ENCODE results near the gene NHLRC2.
"Not testable (repeated sequence)": the region's sequence is repeated elsewhere in the genome, so short reads cannot be mapped to it uniquely, and the experiment has no call there.

NHLRC2 gene

DNA sequence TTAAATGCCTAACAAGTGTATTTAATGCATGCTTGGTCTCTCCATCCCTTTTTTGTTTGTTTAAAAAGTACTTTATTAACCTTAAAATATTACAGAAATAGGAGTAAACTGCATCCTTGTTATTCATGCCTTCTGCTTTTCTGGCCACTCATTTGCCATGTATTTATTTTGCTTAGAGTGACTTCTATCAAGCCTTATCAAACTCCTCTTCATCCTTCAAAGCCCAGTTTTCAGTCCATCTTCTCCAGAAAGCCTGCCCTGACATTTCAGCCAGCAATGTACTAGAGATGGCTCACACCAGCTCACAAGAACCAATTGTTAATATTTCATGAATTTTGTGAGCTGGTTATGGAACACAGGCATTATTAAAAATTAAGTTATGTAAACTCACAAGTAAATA is 82.8 kb downstream of the NHLRC2 start:
- DNase-seq (ENCODE audit: low read depth in 2 of 3, low spot score in 2 of 3): no peak

DNA sequence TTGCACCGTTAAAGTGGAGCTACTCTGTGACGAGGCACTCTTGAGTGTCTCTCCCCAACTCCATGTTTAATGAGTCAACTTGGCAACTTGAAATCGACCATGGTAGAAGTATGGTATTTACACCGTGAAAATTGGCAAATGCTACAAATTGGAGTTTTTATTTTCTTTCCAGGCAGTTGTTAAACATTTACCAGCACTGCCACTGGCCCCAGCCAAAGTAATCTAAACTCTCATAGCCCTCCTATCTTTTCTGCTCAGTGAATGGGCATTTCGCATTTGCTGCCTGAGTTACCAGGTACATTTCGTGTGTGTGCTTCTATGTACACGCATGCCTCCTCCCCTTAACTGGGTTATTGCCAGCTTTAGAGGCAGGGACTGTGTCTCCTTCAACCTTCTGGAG is 83.3 kb downstream of the NHLRC2 start:
- no peak for DNase-seq (ENCODE audit: low read depth in 2 of 3, low spot score in 2 of 3)

DNA sequence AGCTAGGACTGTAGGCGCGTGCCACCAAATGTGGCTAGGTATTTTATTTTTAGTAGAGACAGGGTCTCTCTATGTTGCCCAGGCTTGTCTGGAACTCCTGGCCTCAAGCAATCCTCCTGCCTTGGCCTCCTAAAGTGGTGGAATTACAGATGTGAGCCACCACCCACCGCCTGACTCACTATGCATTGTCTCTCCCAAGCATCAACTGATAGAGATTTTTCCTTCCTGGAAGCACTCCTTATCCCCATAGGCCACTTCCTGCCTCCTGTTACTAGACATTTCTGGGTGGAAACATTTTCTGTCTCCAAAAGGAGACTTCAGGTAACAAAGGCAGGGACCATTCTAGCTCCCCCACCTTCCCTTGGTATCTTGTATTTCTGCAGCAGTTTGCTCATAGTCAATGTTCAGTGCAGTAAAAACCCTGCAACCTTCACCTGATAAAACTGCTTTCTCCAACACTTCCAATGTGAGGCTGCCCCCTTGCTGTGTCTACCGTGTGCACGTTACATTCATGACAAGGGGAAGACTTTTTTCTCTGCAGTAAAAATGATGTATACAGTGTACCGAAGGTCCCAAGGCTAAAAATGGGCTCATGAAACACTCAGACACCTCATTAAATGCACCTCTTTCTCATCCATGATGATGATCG is 84.9 kb downstream of the NHLRC2 start:
- DNase-seq (ENCODE audit: low read depth in 2 of 3, low spot score in 2 of 3): no peak

DNA sequence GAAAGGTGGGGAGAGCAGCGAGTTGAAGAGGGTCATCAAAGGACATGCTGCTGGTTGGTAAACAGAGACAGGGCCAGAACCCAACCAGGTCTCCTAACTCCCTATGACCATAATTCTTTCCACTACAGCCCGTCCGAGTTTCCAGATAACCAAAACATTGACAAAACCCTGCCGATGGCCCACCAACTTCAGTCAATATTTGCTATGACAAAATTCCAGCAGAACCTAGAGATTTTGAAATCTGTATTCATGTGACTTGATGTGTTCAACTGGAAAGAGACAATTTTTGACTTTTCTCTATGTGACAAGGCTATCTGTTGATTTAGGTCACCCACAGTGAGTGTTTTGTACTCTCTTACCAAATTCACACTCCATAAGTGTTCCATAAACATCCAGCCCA is 86.7 kb downstream of the NHLRC2 start:
- no peak for DNase-seq (ENCODE audit: low read depth in 2 of 3, low spot score in 2 of 3)

DNA sequence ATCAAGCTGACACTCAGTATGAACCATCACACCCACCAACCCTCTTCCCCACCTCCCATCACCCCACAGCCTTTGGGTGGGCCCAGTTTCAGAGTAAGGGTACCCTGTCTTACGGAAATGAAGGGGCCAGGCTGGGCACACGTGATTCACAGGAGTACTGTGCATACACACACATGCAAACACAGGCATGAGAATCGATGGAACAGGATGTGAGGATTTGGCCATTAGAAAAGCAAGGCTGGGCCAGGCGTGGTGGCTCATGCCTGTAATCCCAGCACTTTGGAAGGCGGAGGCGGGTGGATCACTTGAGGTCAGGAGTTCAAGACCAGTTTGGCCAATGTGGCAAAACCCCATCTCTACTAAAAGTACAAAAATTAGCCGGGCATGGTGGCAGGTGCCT is 88.7 kb downstream of the NHLRC2 start:
- not testable (repeated sequence) for DNase-seq (ENCODE audit: low read depth in 2 of 3, low spot score in 2 of 3)

DNA sequence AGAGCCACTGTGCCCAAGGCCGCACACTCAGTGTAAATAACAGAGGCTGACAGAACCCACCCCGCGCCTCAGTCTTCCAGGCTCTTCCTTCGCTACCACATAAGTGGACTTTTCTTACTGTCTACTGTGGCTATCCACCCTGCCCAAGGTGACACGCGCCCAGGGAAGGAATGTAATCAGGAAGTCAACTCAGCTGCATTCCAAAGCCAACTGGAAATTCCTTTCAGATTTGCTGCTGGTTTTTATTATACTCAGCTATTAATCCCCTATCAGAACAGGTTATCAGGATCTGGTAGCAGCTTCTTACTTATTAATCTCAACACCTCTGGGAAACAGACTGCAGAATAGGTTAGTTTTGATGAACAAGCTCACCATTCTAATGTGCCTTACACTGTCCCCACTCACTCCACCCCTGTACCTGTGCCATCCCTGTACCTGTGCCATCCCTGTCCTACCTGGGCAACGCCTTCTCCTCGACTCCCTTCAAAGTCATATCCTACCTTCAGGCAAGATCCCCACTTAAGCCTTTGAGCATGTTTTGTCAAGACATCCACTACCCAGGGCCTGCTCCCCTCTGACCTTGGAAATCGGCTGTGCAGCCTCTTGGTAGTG is 90.7 kb downstream of the NHLRC2 start:
- DNase-seq (ENCODE audit: low read depth in 2 of 3, low spot score in 2 of 3): no peak

DNA sequence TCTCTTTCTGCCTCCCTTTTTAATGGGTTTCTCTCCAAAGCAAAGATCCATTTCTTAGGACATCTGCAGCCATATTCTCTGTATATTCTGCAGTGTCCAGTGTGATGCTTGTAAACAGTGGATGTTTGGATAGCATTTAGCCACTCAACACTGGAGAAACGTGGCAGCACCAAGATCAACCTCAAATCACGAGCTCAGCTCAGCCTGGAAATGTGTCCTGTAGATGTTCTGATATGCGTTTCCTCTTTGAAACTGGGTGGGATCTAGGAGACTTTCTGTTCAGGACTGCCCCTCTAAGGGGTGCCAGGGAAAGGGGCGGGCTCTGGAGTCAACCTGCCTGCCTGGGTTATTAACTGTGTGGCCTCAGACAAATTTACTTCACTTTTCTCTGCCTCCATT is 91.2 kb downstream of the NHLRC2 start:
- DNase-seq (ENCODE audit: low read depth in 2 of 3, low spot score in 2 of 3): no peak

DNA sequence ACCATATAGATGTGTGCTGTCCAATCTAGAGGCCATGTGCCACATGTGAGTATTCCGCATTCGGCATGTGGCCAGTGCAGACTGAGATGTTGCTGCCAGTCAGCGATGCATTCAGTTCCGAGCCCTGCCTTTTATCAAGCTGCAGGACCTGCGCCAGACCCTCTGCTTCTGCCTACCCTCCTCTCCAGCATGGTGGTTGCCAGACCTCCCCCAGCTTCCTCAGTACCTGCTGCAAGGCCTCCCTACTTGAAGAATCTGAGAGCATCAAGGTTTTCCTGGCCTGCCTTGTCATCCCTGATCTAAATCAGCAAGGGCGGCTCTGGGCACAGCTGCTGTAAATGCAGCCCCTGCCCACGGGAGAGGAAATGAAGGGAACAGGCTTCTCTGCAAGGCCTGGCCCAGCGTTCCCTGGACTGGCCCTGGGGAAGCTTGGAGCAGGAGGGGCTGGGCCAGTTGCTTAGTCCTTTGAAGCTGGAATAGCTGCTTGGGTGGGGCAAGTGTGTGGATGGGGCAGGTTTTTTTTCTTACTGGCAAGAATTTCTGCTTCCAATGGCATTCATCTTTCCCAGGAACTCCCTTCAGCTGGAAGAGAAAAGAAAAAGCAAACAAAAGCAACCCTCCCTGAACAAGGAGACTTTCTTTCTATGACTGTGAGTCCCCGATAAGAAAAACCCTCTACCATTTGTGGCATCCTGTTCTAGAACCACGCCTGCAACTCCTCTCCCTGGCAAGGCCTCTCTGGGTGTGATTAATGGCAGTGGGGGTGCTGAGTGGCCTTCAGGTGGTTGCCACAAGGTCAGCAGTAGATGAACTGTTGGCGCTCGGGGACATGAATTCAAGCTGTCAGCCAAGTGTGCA is 93.0 kb downstream of the NHLRC2 start:
- DNase-seq (ENCODE audit: low read depth in 2 of 3, low spot score in 2 of 3): no peak

DNA sequence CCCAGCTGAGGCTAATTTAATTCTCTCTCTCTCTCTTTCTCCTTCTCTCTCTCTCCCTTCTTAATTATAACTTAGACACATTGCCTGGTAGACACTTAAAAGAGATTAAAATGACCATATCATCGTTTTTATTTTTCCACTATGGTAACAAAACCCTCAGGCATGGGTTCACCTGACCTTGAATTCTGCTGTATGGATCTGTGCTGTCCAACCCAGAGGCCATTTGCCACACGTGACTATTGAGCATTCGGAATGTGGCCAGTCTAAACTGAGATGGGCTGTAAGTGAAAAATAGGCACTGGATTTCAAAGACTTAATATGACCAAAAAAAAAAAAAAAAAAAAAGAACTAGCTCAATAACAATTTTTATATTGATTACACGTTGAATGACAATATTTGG is 93.6 kb downstream of the NHLRC2 start:
- no peak for DNase-seq (ENCODE audit: low read depth in 2 of 3, low spot score in 2 of 3)

DNA sequence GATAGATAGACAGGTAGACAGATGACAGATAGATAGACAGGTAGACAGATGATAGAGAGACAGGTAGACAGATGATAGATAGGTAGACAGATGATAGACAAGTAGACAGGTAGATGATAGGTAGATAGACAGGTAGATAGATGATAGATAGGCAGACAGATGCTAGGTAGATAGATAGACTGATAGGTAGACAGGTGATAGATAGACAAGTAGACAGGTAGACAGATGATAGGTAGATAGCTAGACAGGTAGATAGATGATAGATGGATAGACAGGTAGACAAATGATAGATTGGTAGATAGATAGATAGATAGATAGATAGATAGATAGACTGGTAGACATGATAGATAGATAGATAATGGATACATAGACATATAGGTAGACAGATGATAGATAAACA is 95.8 kb downstream of the NHLRC2 start:
- DNase-seq (ENCODE audit: low read depth in 2 of 3, low spot score in 2 of 3): no peak

DNA sequence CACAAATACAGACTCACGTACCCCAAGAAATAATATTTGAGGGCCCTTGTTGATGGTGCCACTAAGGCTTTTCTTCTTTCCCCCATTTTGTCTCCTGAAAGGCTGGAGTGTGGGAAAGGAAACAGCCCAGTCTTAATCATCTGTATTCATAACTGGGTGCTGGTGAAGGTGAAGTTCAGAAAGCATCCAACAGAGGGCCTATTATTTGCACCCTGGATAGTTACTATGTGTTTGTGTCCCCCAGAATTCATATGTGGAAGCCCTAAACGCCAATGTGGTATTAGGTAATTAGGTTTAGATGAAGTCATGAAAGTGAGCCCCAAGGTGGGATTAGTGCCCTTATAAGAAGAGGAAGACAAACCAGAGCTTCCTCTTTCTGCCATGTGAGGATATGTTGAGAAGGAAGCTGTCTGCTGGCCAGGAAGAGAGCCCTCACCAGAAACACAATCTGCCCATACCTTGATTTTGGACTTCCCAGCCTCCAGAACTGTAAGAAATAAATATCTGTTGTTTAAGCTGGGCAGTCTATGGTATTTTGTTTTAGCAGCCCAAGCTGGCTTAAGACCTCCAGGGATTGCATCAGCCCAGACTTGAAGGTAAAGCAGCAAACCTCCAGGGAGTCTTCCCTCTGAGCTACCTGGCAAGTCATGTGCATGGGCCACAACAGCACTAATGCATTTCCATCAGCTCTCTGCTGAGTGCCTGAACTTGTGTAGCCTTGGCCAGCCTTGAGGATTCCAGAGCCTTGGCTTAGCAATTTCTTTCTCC is 99.2 kb downstream of the NHLRC2 start:
- DNase-seq (ENCODE audit: low read depth in 2 of 3, low spot score in 2 of 3): no peak

DNA sequence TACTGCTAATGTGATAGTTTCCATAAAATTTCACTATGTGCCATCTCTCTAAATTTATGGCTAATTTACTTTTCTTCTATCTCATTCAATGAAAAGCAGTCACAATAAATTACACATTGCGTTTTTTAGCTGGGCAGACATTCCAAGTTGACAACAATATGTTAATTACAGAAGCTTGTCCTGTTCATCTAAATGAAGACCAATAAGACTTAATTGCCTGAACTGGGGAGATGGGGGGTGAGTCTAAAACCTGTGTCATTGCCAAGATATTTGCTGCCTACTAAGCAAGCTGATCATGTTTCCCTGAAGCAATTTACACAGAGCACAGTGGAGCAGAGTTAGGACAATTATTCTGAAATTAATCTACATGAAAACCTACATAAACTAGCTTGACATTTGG is 99.9 kb downstream of the NHLRC2 start:
- no peak for DNase-seq (ENCODE audit: low read depth in 2 of 3, low spot score in 2 of 3)

DNA sequence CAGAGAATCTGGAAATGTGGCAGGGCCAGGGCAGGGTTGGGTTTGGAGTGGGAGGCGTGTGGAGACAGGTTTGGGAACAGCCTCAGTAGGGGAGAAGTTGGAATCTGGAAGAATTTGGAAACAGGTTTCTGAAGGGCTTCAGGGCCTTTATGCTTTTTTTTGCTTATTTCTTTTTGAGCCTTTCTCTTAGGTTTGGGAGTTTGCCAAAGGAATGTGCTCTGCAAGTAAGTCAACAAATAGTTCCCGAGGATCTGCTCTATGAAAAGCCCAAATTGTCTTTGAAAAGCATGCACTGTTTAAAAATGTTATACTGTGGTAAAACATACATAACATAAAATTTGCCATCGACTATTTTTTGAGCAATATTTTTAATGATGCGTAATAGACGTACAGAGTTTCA is 102.6 kb downstream of the NHLRC2 start:
- no peak for DNase-seq (ENCODE audit: low read depth in 2 of 3, low spot score in 2 of 3)

DNA sequence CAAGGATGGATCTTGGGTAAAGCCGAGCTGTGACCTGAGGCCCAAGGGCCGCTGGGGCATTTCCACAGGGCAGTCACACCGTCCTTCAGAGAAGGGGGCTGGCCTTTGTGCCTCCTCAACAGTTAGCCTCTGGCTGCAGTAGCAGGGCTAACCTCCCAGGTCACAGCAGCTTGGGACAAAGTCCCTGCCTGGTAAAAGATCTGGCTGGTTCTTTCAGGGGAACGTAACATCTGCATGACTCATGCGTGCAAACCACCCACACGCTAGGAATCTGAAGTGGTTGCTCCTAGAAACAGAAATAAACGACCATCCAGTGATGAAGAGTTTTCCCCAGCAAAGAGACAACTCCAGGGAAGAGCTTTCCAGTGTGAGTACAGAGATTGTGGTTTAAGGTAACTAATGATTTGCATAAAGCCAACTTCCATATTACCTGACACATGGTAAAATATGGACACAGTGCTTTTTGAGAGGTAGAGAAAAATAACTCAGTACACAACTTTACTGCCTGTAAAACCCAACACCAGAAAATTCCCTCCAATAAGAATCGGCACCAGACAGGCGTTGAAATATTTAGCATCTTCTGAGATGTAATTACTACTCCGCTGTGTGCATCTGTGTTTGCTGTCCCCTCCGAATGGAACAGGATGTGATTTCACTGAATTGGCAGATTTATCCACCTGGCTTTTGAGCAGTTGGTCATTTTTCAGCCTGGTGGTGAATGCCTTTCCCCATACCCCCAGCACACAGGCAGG is 104.3 kb downstream of the NHLRC2 start:
- no peak for DNase-seq (ENCODE audit: low read depth in 2 of 3, low spot score in 2 of 3)

DNA sequence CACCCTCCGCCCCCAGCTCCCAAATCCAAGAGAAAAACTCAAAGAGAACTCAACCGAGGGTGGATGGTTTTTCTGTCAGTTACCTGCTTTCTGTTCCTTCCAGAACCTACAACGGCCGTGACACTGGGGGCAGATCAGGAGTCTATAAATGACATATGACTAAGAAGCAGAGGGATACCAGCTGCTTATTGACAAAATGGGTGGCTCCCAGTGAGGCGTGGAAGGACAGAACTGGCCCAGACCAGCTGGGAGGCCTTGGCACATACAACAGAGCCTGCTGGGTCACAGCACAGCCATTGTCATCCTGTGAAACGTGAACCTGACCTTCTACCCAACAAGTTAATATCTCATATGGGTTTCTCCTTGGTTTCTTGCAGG is 104.9 kb downstream of the NHLRC2 start:
- DNase-seq (ENCODE audit: low read depth in 2 of 3, low spot score in 2 of 3): no peak

DNA sequence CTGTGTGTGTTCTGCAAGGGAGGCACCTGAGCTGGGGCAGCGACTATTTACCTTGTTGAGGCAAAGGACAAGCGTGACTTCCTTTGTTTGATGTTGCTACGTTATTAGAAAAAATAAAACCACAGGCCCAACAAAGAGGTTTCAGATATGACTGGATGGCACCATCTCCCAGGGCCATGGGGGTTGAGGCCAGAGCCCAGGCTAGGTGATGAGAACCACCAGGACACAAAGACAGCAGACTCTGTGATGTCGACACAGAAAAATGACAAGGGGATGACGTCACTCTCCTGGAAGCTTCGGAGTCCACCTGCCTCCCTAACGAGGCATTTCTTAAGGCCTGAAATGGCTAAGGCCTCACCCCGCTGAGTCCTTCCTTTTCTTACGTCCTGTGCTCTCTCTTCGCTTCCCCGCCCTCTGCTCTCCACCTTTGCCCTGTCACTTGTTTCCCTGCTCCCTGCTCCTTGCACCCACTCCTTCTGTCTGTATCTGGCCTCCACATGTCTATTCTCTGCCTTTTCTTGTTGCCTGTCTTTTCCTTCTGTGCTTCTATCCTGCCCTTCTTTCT is 106.2 kb downstream of the NHLRC2 start:
- no peak for DNase-seq (ENCODE audit: low read depth in 2 of 3, low spot score in 2 of 3)

DNA sequence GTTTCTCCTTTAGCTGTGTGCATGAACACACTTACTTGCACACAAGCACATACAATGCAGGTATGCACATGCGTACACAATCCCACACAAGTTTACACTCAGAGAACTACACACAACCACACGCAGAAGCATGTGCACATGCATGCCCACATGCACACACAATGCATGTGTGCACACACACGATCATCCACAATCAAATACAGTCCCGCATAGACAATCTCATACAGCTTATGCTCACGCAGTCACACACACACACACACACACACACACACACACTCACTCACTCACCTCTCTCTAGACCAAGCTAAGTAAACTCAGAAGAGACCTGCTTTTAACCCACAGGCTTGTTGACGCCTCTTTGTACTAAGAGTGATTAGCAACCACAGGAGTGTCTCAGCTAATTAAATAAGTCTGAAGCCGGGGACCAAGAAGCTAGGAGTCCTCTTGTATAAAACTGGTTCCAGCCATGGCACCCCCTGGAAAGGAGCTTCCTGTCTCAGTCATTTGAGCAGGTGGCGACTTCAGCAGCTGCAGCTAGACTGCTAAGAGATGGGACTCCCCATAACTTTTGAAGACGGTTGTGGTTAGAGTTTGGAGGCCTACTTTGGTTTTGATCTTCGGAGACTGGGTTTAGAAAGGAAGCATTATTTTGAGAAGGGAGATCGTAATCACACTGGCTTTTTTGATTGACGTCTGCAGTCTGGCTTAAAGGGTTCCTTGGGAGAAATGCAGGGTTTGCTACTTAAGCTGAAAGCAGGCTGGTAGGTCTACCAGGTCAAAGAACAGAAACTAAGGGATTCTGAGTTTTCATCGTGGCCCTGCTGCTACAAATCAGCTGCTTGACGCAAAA is 106.9 kb downstream of the NHLRC2 start:
- DNase-seq (ENCODE audit: low read depth in 2 of 3, low spot score in 2 of 3): no peak

DNA sequence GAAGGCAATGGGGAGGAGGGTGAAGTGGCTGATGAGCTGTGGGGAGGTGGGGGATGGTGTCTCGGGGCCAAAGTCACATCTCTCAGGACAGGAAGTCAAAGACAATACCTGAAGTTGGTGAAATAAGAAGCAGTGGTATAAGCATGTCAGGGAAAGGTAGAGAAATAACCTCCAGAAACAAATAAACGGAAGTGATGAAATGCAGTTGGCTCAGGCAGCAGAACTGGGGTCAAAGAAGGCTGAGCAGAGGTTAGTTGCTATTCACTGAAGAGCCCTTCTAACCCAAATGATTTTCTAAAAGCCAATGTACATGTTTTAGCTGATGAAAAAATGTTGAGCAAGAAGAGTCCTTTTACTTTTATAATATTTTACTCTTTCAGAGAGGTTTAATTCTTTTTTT is 110.6 kb downstream of the NHLRC2 start:
- no peak for DNase-seq (ENCODE audit: low read depth in 2 of 3, low spot score in 2 of 3)

DNA sequence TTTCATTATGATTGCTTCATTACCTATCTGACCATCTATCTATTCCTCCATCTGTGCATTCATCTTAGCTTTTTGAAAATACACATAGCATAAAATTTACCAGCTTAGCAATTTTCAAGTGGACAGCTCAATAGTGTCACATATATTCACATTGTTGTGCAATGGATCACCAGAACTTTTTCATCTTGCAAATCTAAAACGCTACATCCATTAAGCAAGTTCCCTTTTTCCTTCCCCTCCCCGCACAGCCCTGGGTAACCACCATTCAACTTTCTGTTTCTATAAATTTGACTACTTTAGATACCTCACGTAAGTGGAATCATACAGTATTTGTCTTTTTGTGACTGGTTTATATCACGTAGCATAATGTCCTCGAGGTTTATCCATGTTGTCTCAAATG is 111.2 kb downstream of the NHLRC2 start:
- no peak for DNase-seq (ENCODE audit: low read depth in 2 of 3, low spot score in 2 of 3)

Data from activated CD8-positive, alpha-beta memory T cell treated with anti-CD3 and anti-CD28 coated beads for 48 hours (primary cell).